Fibroblast of villous mesenchyme (primary cell): ENCODE data around the gene C15orf61. TPM values are rescaled to one million over a fixed set of nuclear protein-coding genes. Genes with fewer than 3 reads are reported as not detected.

ENCODE experiments used
- DNase-seq: peaks from one replicate; pipeline ENCODE4 v3.0.0-alpha.2; 2010; ENCODE audit warnings: low read depth
- H3K4me3 ChIP-seq: 2 replicates; pipeline ENCODE4 v1.5.1; 2011; ENCODE audit warnings: low read depth, mild to moderate bottlenecking, low read length
- CTCF ChIP-seq: IDR thresholded peaks from 2 replicates; pipeline ENCODE4 v1.5.1; 2012; ENCODE audit warnings: low read depth, mild to moderate bottlenecking, low read length; ENCODE audit not compliant: insufficient read depth
- total RNA-seq: library from RNA; depleted of rRNA; stranded (reverse); fragments of >200 nt; gene quantifications from 2 replicates; pipeline ENCODE4 v1.2.3, GENCODE V29; 2012

Gene C15orf61
- total RNA-seq, 1 donor: 2.6 TPM

GRCh38 chr15:67559158-67559557 is 38.2 kb downstream of the C15orf61 start:
- no peak for TF ChIP-seq CTCF
- DNase-seq: no peak
- H3K4me3 ChIP-seq: no peak overlapping the region

DNA sequence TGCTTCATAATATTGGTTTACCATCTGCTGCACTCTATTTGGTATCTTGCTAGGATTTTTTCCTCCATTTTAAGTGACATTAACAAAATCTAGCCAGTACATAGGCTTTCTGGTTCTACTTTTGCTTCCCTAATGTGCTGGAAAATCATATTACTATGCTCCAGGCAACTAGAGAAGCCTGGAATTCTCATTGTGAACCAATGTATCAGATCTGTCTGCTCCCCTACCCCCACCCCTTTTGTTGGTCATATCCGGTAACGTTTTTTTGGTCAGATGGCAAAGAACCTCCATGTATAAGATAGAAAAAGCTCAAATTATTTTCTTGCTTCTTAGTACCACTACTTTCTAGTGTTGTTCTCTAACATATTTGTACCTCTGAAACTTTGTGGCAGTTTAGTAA is 38.6 kb downstream of the C15orf61 start:
- no peak for DNase-seq
- H3K4me3 ChIP-seq: no peak overlapping the region
- TF ChIP-seq CTCF: no peak

DNA sequence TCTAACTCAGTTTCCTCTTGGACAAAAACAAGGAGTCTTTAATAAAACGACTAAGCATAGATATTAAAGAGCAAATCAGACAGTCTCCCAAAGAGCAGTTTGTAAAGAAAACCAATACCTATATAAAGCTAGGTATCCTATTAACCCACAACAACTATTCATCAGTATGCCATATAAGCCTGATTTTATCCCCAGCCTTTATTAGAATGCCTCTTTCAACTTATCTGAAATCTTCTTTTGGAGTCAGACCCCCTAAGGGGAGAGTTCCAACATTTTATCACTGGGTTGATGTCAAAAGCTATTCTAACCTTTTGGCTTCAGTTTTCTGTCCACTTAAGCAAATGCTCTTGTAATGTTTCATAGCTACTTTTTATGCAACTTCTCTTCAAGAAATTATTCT is 39.4 kb downstream of the C15orf61 start:
- no peak for TF ChIP-seq CTCF
- no peak for DNase-seq
- H3K4me3 ChIP-seq: no peak overlapping the region

GRCh38 chr15:67563092-67563491 is 42.2 kb downstream of the C15orf61 start:
- no peak for TF ChIP-seq CTCF
- H3K4me3 ChIP-seq: no peak overlapping the region
- no peak for DNase-seq

- DNase-seq: no peak
- TF ChIP-seq CTCF: no peak
- H3K4me3 ChIP-seq: no peak overlapping the region
Observed at GRCh38 chr15:67564021-67564967, 43.4 kb downstream of the C15orf61 start.

GRCh38 chr15:67564968-67565345 is 44.0 kb downstream of the C15orf61 start:
- H3K4me3 ChIP-seq: no peak overlapping the region
- no peak for TF ChIP-seq CTCF
- DNase-seq: no peak

- H3K4me3 ChIP-seq: no peak overlapping the region
- no peak for DNase-seq
- TF ChIP-seq CTCF: no peak
Observed at GRCh38 chr15:67569668-67570067, 48.7 kb downstream of the C15orf61 start.
